NT2/D1 (cell line): ENCODE measurements around the gene PODXL.

ENCODE experiments used
- SUZ12 ChIP-seq: IDR thresholded peaks from 2 replicates; pipeline ENCODE4 v1.6.1; 2011; ENCODE audit not compliant: insufficient read length, insufficient read depth; ENCODE audit errors: extremely low read depth
- ZNF274 ChIP-seq: IDR thresholded peaks from 2 replicates; pipeline ENCODE4 v1.6.1; 2011; ENCODE audit warnings: mild to moderate bottlenecking, low read depth, low read length

DNA sequence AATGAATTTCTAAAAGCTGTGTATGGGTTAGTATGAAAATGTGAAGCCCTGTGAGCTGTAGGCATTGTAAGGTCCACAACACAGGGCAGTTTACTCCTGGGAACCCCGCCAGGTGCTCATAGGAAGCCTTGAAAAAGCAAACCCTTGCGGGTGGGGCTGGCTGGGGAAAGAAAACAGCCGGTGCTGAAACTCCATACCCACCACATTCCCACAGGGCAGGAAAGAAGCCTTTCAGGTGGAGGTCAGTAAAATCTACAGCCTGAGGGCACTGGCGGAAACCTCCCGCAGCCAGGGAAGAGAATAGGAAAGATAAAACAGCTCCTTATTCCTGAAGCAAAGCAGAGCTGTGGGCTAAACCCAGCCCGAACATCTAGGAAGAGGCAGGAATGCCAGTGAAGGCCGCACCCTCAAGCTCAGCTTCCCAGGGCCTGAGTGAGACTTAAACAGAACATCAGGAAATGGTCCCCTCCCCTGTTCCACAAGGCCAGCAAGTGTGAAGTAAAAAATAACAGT, 34.7 kb downstream of the PODXL start:
- no peak for TF ChIP-seq ZNF274
- TF ChIP-seq SUZ12: no peak
